BLaER1 treated with 17β-estradiol and CSF1 and Interleukin-3, amounts not matched to agents 10 nM and 100 nM (cell line): ENCODE results near the gene ATP1A3.

Experiments
- H3K27ac ChIP-seq, 11 experiments: shearing (Covaris generic); formaldehyde crosslinking; 2 replicates each; pipeline ENCODE4 v1.8.1; 2022
- H3K27me3 ChIP-seq, 11 experiments: shearing (Covaris generic); formaldehyde crosslinking; 2 replicates each; pipeline ENCODE4 v1.8.1; 2022
- H3K36me3 ChIP-seq, 11 experiments: shearing (Covaris generic); formaldehyde crosslinking; 2 replicates each; pipeline ENCODE4 v1.8.1; 2022
- H3K4me1 ChIP-seq, 10 experiments: shearing (Covaris generic); formaldehyde crosslinking; 2 replicates each; pipeline ENCODE4 v1.8.1; 2022
- H3K4me2 ChIP-seq, 11 experiments: shearing (Covaris generic); formaldehyde crosslinking; 2 replicates each; pipeline ENCODE4 v1.8.1; 2022
- H3K4me3 ChIP-seq, 10 experiments: shearing (Covaris generic); formaldehyde crosslinking; 2 replicates each; pipeline ENCODE4 v1.8.1; 2022
- H3K9ac ChIP-seq, 11 experiments: shearing (Covaris generic); formaldehyde crosslinking; 2 replicates each; pipeline ENCODE4 v1.8.1; 2022
- H3K9me3 ChIP-seq, 11 experiments: shearing (Covaris generic); formaldehyde crosslinking; replicated peaks in 1 of 11; 2 replicates each; pipeline ENCODE4 v1.8.1; 2022
- H4K20me1 ChIP-seq, 11 experiments: shearing (Covaris generic); formaldehyde crosslinking; 2 replicates each; pipeline ENCODE4 v1.8.1; 2022
- Cebpa-rat ChIP-seq, 11 experiments: shearing (Covaris generic); IDR thresholded peaks; 2 replicates each; pipeline ENCODE4 v1.8.1; 2022

The ATP1A3 gene

DNA sequence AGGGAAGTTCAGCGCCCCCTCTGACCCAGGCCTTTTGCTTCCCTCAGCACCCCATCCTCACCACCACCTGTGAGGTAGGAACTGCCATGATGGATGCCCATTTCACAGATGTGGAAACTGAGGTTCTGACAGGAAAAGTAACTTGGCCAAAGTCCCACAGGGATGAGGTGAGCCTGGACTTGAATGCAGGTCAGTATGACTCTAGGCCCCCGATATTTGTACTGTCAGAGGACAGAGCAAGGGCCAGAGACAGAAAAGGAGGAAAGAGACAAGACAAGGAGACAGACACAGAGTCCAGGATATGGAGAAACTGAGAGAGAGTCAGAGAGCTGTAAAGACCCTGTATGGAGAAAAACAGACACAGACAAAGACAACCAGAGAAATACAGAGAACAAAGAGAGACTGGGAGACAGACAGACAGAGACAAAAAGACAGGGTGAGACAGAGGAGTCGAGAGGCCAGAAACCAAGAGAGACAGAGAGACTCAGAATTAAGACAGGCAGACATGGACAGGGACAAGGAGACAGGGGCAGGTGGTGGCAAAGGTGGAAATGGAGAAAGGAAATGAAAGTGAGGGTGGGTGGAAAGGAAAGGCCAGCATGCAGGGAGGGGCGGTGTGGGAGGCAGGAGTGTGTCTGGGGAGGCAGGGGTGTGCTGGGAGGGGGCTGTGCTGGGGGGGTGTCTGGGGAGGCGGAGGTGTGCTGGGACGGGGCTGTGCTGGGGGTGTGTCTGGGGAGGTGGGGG, 70.8 kb downstream of the ATP1A3 start:
- no peak overlapping the region for H3K9ac ChIP-seq
- peaks cover 17 to 32% (median 23%) of the 10 kb centered on the region in 10 experiments for H3K4me1 ChIP-seq
- no peak overlapping the region for H3K27ac ChIP-seq
- H3K9me3 ChIP-seq: no peaks in the 10 kb centered on the region
- TF ChIP-seq Cebpa-rat (IDR thresholded peaks at IDR 0.05): no peak
- H4K20me1 ChIP-seq: peaks cover 0 to 29% (median 5%) of the 10 kb centered on the region in 11 experiments; a peak in 11 of 22 replicates
- no peaks in the 10 kb centered on the region for H3K36me3 ChIP-seq
- peak overlapping the region in 3 of 11 experiments; percentile 7 to 18 (median 12); a peak in 2 of 22 replicates for H3K4me2 ChIP-seq
- H3K4me3 ChIP-seq: no peak overlapping the region
- peaks cover 65 to 74% (median 72%) of the 10 kb centered on the region in 11 experiments for H3K27me3 ChIP-seq

DNA sequence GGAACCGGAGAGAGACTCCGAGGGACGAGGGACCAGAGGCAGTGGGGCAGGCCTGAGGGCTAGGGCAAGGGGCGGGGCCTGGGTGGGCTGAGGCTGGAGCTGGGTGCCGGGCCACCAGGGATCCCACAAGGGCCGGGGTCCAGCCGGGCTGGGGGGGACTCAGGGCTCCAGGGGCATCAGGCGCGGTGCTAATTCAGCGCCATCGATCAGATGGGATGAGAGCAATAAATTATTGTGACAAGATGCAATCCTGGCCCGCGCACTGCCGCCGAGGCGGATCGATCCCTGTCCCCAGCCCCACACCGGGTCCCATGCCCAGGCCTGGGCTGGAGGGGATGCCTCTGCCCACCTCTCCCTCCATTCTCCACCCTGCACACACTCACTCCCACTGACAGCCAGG, 71.4 kb downstream of the ATP1A3 start:
- Histone ChIP-seq H3K27me3 (peaks cover 61 to 74% (median 72%) of the 10 kb centered on the region in 11 experiments), H4K20me1 (peaks cover 0 to 27% (median 5%) of the 10 kb centered on the region in 11 experiments; a peak in 11 of 22 replicates), H3K4me3 (no peak overlapping the region), H3K4me1 (peaks cover 17 to 30% (median 23%) of the 10 kb centered on the region in 10 experiments), H3K9me3 (no peaks in the 10 kb centered on the region), H3K36me3 (no peaks in the 10 kb centered on the region), H3K27ac (no peak overlapping the region), H3K9ac (no peak overlapping the region), H3K4me2 (peak overlapping the region in 6 of 11 experiments; percentile 7 to 86 (median 26); a peak in 6 of 22 replicates)
- no peak for TF ChIP-seq Cebpa-rat (IDR thresholded peaks at IDR 0.05)

DNA sequence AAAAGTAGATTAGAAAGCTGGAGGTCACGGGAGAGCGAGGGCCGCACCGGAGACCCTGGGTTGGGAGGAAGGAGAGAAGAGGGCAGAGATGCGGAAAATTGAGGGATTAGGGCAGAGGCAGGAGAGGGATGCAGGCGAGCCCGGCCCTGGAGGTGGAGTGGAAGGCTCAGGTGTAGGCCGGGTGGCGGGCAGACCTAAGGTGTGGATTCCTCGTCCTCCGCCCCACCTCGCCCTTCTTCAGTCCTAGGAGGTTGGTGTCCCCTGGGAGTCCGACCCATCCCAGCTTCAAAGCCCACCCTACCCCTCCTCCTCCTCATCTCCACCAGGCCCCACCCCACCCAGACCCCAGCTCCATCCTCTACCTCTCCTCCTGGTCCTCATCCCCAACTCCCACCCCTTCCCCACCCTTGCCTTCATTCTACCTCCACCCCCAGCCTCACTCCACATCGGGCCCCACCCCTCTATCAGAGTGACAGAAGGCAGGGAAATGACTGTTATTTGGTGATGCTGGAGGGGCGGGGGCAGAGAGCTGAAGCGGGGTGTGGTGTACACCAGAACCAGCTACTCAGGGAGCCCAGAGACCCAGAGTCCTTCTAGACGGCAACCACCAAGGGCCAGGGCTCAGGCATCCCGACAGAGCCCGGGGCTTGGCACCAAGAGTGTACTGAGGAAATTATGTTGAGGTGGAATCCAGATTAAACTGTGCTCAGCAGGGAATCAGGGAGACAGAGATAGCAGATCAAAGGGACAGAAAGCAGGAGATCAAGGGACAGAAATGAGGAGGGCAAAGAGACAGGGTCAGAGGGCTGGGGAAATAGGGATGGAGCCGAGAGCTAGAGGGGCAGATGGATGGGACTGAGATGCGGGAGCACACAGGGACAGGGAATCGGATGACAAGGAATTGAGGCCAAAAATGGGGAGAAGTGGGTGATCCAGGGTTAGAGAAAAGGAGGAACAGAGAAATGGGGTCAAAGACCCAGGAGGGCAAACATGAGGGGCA, 72.2 kb downstream of the ATP1A3 start:
- no peaks in the 10 kb centered on the region for H3K9me3 ChIP-seq
- peak overlapping the region in 4 of 10 experiments; percentile 16 to 48 (median 39); a peak in 8 of 20 replicates for H3K4me3 ChIP-seq
- H3K36me3 ChIP-seq: no peaks in the 10 kb centered on the region
- H3K27me3 ChIP-seq: peaks cover 57 to 74% (median 72%) of the 10 kb centered on the region in 11 experiments
- peak overlapping the region in 9 of 11 experiments; percentile 3 to 55 (median 36); a peak in 12 of 22 replicates for H3K9ac ChIP-seq
- H3K4me2 ChIP-seq: peak overlapping the region; percentile 73 to 93 (median 86)
- peaks cover 17 to 23% (median 21%) of the 10 kb centered on the region in 10 experiments for H3K4me1 ChIP-seq
- H3K27ac ChIP-seq: no peak overlapping the region
- H4K20me1 ChIP-seq: peaks cover 0 to 20% (median under 1%) of the 10 kb centered on the region in 11 experiments; a peak in 9 of 22 replicates
- TF ChIP-seq Cebpa-rat (IDR thresholded peaks at IDR 0.05): no peak

DNA sequence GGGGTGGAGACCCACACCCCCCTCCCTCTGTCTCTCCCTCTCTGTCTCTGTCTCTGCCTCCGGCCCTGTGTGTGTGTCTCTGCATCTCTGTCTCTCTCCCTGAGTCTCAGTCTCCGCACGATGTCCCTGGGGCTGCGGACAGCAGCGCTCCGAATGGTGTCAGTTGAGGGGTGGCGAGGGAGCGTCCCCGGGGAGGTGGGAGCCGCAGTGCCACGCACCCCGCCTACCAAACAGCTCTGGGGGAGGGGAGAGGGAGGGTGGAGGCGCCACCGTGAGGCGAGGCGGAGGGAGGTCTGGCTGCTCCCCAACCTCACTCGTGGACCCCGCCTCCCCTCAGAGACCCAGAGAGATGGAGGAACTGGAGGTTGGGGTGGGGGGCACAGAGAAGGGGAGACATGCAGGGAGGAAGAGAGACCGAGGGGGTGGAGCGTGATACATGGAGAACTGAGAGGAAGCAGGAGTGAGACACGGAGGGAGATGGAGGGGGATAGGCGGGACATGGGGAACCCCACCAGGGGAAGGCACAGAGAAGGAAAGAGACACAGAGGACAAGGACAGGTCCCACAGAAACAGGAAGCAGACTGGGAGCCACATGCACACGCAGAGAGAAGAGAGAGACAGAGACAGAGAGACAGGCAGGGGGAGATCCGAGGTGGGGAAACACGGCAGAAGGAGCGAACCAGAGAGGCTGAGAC, 73.0 kb downstream of the ATP1A3 start:
- peak overlapping the region; percentile 73 to 93 (median 86) for H3K4me2 ChIP-seq
- H3K36me3 ChIP-seq: no peaks in the 10 kb centered on the region
- H3K9me3 ChIP-seq: no peaks in the 10 kb centered on the region
- peaks cover 17 to 23% (median 20%) of the 10 kb centered on the region in 10 experiments for H3K4me1 ChIP-seq
- TF ChIP-seq Cebpa-rat (IDR thresholded peaks at IDR 0.05): no peak
- H3K27ac ChIP-seq: no peak overlapping the region
- peak overlapping the region in 9 of 11 experiments; percentile 3 to 55 (median 36); a peak in 12 of 22 replicates for H3K9ac ChIP-seq
- peak overlapping the region in 5 of 10 experiments; percentile 9 to 48 (median 39); a peak in 9 of 20 replicates for H3K4me3 ChIP-seq
- H4K20me1 ChIP-seq: peaks cover 0 to 12% (median 0%) of the 10 kb centered on the region in 11 experiments; a peak in 6 of 22 replicates
- H3K27me3 ChIP-seq: peaks cover 57 to 74% (median 72%) of the 10 kb centered on the region in 11 experiments

DNA sequence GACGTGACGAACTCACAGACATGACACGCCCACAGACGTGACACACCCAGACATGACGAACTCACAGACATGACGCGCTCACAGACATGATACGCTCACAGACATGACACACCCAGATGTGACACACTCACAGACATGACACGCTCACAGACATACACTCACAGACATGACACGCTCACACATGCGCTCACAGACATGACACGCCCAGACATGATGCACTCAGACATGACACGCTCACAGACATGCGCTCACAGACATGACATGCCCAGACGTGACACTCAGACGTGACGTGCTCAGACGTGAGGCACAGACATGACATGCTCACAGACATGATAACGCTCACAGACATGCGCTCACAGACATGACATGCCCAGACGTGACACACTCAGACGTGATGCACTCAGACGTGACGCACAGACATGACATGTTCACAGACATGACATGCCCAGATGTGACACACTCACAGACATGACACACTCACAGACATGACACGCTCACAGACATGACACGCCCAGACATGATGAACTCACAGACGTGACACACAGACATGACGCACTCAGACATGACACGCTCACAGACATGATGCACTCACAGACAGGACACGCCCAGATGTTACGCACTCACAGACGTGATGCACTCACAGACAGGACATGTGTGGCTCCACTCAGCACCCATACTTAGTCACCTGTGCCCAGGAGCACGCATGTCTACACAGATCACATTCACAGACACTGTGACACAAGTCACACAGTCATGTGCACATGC, 73.9 kb downstream of the ATP1A3 start:
- H3K9ac ChIP-seq: no peak overlapping the region
- peaks cover 57 to 74% (median 72%) of the 10 kb centered on the region in 11 experiments for H3K27me3 ChIP-seq
- peaks cover 0 to 15% (median 5%) of the 10 kb centered on the region in 11 experiments; a peak in 10 of 22 replicates for H4K20me1 ChIP-seq
- no peak for TF ChIP-seq Cebpa-rat (IDR thresholded peaks at IDR 0.05)
- H3K4me1 ChIP-seq: peaks cover 23 to 29% (median 26%) of the 10 kb centered on the region in 10 experiments
- H3K36me3 ChIP-seq: no peaks in the 10 kb centered on the region
- H3K27ac ChIP-seq: no peak overlapping the region
- no peak overlapping the region for H3K4me3 ChIP-seq
- no peaks in the 10 kb centered on the region for H3K9me3 ChIP-seq
- H3K4me2 ChIP-seq: peak overlapping the region in 8 of 11 experiments; percentile 73 to 91 (median 87); a peak in 15 of 22 replicates

DNA sequence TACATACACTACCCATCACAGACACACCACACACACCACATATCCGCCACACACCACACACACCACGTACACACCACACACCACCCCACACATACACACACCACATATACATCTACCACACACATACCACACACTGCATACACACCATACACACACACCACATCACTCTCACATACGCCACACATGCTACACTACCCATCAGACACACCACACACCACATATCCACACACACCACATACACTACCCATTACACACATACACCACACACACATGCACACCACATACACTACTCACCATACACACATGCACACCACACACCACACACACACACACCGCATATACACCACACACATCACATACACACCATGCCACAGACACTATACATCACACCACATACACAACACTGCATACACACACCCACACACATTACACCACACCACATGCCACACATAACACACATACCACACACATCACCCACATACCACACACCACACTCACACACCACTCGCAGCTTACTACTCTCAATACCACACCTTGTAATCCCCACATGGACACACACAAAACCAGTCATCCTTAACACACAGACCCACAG, 75.3 kb downstream of the ATP1A3 start:
- H3K9me3 ChIP-seq: no peaks in the 10 kb centered on the region
- no peak overlapping the region for H3K27ac ChIP-seq
- no peaks in the 10 kb centered on the region for H3K36me3 ChIP-seq
- no peak overlapping the region for H3K4me3 ChIP-seq
- H3K27me3 ChIP-seq: peaks cover 59 to 76% (median 73%) of the 10 kb centered on the region in 11 experiments
- no peak for TF ChIP-seq Cebpa-rat (IDR thresholded peaks at IDR 0.05)
- no peak overlapping the region for H3K9ac ChIP-seq
- H4K20me1 ChIP-seq: peaks cover 0 to 20% (median 10%) of the 10 kb centered on the region in 11 experiments; a peak in 17 of 22 replicates
- H3K4me1 ChIP-seq: peaks cover 24 to 31% (median 28%) of the 10 kb centered on the region in 10 experiments
- no peak overlapping the region for H3K4me2 ChIP-seq

DNA sequence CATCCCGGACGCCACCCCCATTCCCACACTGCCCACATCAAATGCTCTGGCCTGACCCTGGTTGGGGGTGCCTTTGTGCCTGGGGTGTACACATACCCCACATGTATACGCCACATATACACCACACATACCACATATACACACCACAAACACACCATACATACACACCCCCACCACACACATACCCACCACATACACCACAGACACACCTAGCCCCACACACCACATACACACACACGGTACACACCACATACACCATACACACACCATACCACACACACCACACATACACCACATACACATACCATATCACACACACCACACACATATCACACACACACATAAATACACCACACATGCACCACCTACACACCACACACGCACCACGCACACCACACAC, 75.9 kb downstream of the ATP1A3 start:
- peaks cover 24 to 31% (median 28%) of the 10 kb centered on the region in 10 experiments for H3K4me1 ChIP-seq
- H3K36me3 ChIP-seq: no peaks in the 10 kb centered on the region
- H4K20me1 ChIP-seq: peaks cover 0 to 26% (median 16%) of the 10 kb centered on the region in 11 experiments; a peak in 18 of 22 replicates
- H3K27me3 ChIP-seq: peaks cover 63 to 79% (median 77%) of the 10 kb centered on the region in 11 experiments
- H3K4me3 ChIP-seq: no peak overlapping the region
- H3K9ac ChIP-seq: no peak overlapping the region
- no peaks in the 10 kb centered on the region for H3K9me3 ChIP-seq
- no peak overlapping the region for H3K4me2 ChIP-seq
- no peak for TF ChIP-seq Cebpa-rat (IDR thresholded peaks at IDR 0.05)
- no peak overlapping the region for H3K27ac ChIP-seq
